ENCODE data around the gene PCDH19. TPM values are rescaled to one million over a fixed set of nuclear protein-coding genes. Genes with fewer than 3 reads are reported as not detected.
"Not testable (repeated sequence)": the region's sequence is repeated elsewhere in the genome, so short reads cannot be mapped to it uniquely, and the experiment has no call there.

PCDH19 gene
- polyA plus RNA-seq, 1 donor from 2014 or later: 8.2 TPM

DNA sequence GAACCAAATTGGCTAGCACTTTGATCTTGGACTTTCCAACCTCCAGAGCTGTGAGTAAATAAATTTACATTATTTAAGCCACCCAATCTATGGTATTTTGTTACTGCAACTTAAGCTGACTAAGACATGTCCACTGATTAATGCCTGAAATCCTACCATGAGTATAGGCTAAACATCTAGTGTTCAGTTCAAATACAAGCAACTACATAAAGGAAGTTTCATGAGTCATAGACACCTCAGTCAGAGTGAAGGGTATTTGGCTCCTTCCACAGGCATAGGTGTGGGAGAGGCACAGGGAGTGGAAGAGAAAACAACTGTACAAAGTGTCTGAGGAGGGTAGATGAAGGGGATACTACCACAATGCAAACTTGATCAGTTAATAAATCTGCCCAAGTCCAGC, 35.5 kb upstream of the PCDH19 start:
- no peaks in the 10 kb centered on the region for H4K20me1 ChIP-seq (ENCODE audit: insufficient read depth)
- TF ChIP-seq SMC3 (conservative IDR thresholded peaks at IDR 0.05; ENCODE audit: poor library complexity) (no peak), EZH2 (IDR thresholded peaks at IDR 0.05; ENCODE audit: borderline replicate concordance, insufficient read depth, low read length, poor library complexity, severe bottlenecking) (no peak)
- no peaks in the 10 kb centered on the region for H3K27me3 ChIP-seq (ENCODE audit: insufficient read depth, low read depth, low read length)
- no peaks in the 10 kb centered on the region for H3K9me3 ChIP-seq (ENCODE audit: low read length)
- no peaks in the 10 kb centered on the region for H3K36me3 ChIP-seq (ENCODE audit: insufficient read depth, low read length)
- H3K9ac ChIP-seq (ENCODE audit: low read length): no peak overlapping the region
- H3K79me2 ChIP-seq (replicated peaks; ENCODE audit: insufficient read depth, low read length): no peaks in the 10 kb centered on the region
- no peaks in the 10 kb centered on the region for H3K9me2 ChIP-seq (ENCODE audit: insufficient read depth, low read length)
- H2AFZ ChIP-seq (ENCODE audit: low read depth, low read length): no peak overlapping the region
- no peak overlapping the region for H3K4me2 ChIP-seq (ENCODE audit: low read length)
- no peak overlapping the region for H3K27ac ChIP-seq (ENCODE audit: low read length)
- H3F3A ChIP-seq (ENCODE audit: insufficient read depth, low read length, poor library complexity, severe bottlenecking): no peaks in the 10 kb centered on the region
- no peak overlapping the region for H3K4me3 ChIP-seq (ENCODE audit: low read length)

DNA sequence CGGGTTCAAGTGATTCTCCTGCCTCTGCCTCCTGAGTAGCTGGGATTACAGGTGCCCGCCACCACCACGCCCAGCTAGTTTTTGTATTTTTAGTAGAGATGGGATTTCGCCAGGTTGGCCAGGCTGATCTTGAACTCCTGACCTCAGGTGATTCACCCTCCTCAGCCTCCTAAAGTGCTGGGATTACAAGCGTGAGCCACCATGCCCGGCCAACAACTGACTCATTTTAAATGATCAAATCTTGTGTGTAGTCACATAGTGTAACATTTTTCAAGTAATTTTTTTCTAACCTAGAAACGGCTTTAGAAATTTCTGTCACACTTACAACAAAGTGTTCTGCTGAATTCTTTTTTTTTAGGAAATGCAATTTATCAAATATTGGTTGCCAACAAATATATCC, 31.2 kb upstream of the PCDH19 start:
- H3K4me2 ChIP-seq (ENCODE audit: low read length); H3K9me3 ChIP-seq (ENCODE audit: low read length); H3K4me3 ChIP-seq (ENCODE audit: low read length); H3K79me2 ChIP-seq (replicated peaks; ENCODE audit: insufficient read depth, low read length); H3K27me3 ChIP-seq (ENCODE audit: insufficient read depth, low read depth, low read length); H4K20me1 ChIP-seq (ENCODE audit: insufficient read depth); H2AFZ ChIP-seq (ENCODE audit: low read depth, low read length); H3F3A ChIP-seq (ENCODE audit: insufficient read depth, low read length, poor library complexity, severe bottlenecking); H3K9me2 ChIP-seq (ENCODE audit: insufficient read depth, low read length); H3K36me3 ChIP-seq (ENCODE audit: insufficient read depth, low read length); H3K9ac ChIP-seq (ENCODE audit: low read length); H3K27ac ChIP-seq (ENCODE audit: low read length): not testable (repeated sequence)

DNA sequence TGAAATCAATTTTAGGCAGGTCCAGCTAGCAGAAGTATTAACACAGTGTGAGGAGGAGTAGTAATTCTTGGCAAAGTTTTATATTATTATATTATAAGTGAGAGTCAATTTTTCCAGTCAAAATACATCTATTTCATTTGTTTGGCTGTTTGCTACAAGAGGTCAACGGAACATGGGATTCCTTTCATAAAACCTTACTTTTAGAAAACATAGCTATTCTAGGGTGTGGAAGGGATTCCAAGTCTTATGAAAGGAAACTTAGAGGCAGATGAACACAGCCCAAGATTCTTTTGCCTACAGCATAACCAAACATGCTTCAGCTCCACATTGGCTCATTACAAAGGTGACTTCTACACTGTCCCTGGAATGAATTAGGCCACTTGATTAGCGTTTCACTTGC, 29.9 kb upstream of the PCDH19 start:
- TF ChIP-seq, protein P1, sequence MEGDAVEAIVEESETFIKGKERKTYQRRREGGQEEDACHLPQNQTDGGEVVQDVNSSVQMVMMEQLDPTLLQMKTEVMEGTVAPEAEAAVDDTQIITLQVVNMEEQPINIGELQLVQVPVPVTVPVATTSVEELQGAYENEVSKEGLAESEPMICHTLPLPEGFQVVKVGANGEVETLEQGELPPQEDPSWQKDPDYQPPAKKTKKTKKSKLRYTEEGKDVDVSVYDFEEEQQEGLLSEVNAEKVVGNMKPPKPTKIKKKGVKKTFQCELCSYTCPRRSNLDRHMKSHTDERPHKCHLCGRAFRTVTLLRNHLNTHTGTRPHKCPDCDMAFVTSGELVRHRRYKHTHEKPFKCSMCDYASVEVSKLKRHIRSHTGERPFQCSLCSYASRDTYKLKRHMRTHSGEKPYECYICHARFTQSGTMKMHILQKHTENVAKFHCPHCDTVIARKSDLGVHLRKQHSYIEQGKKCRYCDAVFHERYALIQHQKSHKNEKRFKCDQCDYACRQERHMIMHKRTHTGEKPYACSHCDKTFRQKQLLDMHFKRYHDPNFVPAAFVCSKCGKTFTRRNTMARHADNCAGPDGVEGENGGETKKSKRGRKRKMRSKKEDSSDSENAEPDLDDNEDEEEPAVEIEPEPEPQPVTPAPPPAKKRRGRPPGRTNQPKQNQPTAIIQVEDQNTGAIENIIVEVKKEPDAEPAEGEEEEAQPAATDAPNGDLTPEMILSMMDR (IDR thresholded peaks at IDR 0.05; ENCODE audit: poor library complexity, severe bottlenecking): no peak
- TF ChIP-seq EP300 (conservative IDR thresholded peaks at IDR 0.05; ENCODE audit: poor library complexity, severe bottlenecking) (no peak), MXI1 (conservative IDR thresholded peaks at IDR 0.05; ENCODE audit: poor library complexity, severe bottlenecking) (no peak), POLR2AphosphoS5 (IDR thresholded peaks at IDR 0.05) (no peak), TAF1 (IDR thresholded peaks at IDR 0.05; ENCODE audit: low read depth) (no peak), RAD21 (conservative IDR thresholded peaks at IDR 0.05) (no peak), EZH2 (IDR thresholded peaks at IDR 0.05; ENCODE audit: borderline replicate concordance, insufficient read depth, low read length, poor library complexity, severe bottlenecking) (no peak), SMC3 (conservative IDR thresholded peaks at IDR 0.05; ENCODE audit: poor library complexity) (no peak)
- TF ChIP-seq, protein P2, sequence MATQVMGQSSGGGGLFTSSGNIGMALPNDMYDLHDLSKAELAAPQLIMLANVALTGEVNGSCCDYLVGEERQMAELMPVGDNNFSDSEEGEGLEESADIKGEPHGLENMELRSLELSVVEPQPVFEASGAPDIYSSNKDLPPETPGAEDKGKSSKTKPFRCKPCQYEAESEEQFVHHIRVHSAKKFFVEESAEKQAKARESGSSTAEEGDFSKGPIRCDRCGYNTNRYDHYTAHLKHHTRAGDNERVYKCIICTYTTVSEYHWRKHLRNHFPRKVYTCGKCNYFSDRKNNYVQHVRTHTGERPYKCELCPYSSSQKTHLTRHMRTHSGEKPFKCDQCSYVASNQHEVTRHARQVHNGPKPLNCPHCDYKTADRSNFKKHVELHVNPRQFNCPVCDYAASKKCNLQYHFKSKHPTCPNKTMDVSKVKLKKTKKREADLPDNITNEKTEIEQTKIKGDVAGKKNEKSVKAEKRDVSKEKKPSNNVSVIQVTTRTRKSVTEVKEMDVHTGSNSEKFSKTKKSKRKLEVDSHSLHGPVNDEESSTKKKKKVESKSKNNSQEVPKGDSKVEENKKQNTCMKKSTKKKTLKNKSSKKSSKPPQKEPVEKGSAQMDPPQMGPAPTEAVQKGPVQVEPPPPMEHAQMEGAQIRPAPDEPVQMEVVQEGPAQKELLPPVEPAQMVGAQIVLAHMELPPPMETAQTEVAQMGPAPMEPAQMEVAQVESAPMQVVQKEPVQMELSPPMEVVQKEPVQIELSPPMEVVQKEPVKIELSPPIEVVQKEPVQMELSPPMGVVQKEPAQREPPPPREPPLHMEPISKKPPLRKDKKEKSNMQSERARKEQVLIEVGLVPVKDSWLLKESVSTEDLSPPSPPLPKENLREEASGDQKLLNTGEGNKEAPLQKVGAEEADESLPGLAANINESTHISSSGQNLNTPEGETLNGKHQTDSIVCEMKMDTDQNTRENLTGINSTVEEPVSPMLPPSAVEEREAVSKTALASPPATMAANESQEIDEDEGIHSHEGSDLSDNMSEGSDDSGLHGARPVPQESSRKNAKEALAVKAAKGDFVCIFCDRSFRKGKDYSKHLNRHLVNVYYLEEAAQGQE (IDR thresholded peaks at IDR 0.05; ENCODE audit: borderline replicate concordance): no peak
- Histone ChIP-seq H3K9ac (ENCODE audit: low read length) (no peak overlapping the region), H3K27ac (ENCODE audit: low read length) (no peak overlapping the region), H3F3A (ENCODE audit: insufficient read depth, low read length, poor library complexity, severe bottlenecking) (no peaks in the 10 kb centered on the region), H3K9me2 (ENCODE audit: insufficient read depth, low read length) (no peaks in the 10 kb centered on the region), H2AFZ (ENCODE audit: low read depth, low read length) (no peak overlapping the region), H3K9me3 (ENCODE audit: low read length) (no peaks in the 10 kb centered on the region), H3K36me3 (ENCODE audit: insufficient read depth, low read length) (no peaks in the 10 kb centered on the region), H3K79me2 (replicated peaks; ENCODE audit: insufficient read depth, low read length) (no peaks in the 10 kb centered on the region), H3K27me3 (ENCODE audit: insufficient read depth, low read depth, low read length) (no peaks in the 10 kb centered on the region), H3K4me3 (ENCODE audit: low read length) (no peak overlapping the region), H4K20me1 (ENCODE audit: insufficient read depth) (no peaks in the 10 kb centered on the region), H3K4me2 (ENCODE audit: low read length) (no peak overlapping the region)

Measured in neural cell (in vitro differentiated cells).